ENCODE results near the gene ZFHX3. TPM values are rescaled to one million over a fixed set of nuclear protein-coding genes. Genes with fewer than 3 reads are reported as not detected.

The ZFHX3 gene
- total RNA-seq, 1 donor from 2014 or later: 1.2 TPM

DNA sequence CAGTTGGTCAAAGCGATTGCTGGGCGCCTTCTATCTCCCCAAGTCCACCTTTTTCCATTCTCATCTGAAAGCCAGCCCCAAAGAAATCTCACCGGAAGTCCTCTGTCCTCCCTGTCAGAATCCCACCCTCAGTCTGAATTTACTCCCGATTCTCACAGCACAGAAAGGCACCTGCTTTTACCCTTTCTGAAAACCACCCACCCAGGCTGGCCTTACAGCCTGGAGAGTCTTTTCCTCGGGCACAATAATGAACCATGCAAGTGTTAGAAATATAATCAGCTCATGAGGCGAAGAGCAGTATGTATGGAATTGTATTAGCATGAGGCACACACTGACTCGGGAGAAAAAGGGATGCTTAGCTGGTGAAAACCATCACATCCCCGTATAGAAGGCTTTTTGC, 1.2 kb upstream of the ZFHX3 start:
- Mint-ChIP-seq H3K9me3 (no peaks in the 10 kb centered on the region), H3K27me3 (ENCODE audit: low read depth) (peaks cover 41% of the 10 kb centered on the region), H3K36me3 (ENCODE audit: low read depth) (no peaks in the 10 kb centered on the region), H3K27ac (no peak overlapping the region), H3K4me3 (ENCODE audit: low read depth) (no peak overlapping the region), H3K4me1 (ENCODE audit: low read depth) (no peaks in the 10 kb centered on the region)
- DNase-seq (ENCODE audit: low spot score): no peak
- intact Hi-C loops (cut with micrococcal nuclease): no loop called here

DNA sequence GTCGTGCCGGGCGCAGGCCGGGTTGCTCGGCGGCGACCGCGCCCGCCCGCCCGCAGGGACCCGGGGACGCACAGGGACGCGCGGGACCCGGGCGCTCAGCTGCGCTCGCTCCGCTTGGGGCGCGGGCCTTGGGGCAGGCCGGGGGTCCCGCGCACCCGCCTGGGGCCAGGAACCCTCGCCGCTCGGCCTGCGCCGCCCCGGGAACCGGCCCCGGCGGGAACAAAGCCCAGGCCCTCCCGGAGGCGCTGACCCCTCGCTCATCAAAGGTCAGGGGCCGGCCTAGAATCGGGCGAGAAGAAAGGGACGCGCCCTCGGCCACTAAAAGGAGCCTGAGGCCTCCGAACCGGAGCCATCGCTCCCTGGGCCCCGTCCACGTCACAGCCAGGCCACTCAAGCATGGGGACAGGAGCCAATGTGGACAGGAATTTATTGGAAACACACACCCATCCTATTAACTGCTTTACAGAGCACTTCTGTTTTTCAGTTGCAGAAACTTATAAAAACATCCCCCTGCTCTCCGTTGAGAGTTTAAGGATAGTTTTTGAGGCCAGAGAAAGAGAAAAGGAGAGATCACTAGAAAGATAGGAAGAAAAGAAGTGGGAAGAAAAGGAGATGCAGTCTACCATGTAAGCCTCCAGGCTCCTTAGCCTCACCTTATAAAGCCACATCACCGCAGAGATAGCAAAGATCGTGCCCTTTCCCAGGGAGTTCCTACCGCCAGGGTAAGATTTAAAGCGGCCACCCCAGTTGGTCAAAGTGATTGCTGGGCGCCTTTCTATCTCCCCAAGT, 558 bp upstream of the ZFHX3 start:
- intact Hi-C loops (cut with micrococcal nuclease): no loop called here
- Mint-ChIP-seq H3K27me3 (ENCODE audit: low read depth) (peaks cover 45% of the 10 kb centered on the region), H3K4me1 (ENCODE audit: low read depth) (no peaks in the 10 kb centered on the region), H3K27ac (no peak overlapping the region), H3K36me3 (ENCODE audit: low read depth) (no peaks in the 10 kb centered on the region), H3K9me3 (no peaks in the 10 kb centered on the region), H3K4me3 (ENCODE audit: low read depth) (no peak overlapping the region)
- no peak for DNase-seq (ENCODE audit: low spot score)

GRCh38 chr16:73047221-73047535, 750 bp downstream of the ZFHX3 start:
- no peak for DNase-seq (ENCODE audit: low spot score)
- Mint-ChIP-seq H3K36me3 (ENCODE audit: low read depth) (no peaks in the 10 kb centered on the region), H3K4me1 (ENCODE audit: low read depth) (no peaks in the 10 kb centered on the region), H3K4me3 (ENCODE audit: low read depth) (peak overlapping the region; percentile 55), H3K9me3 (no peaks in the 10 kb centered on the region), H3K27ac (no peak overlapping the region), H3K27me3 (ENCODE audit: low read depth) (peaks cover 51% of the 10 kb centered on the region)
- intact Hi-C loops (cut with micrococcal nuclease): no loop called here

DNA sequence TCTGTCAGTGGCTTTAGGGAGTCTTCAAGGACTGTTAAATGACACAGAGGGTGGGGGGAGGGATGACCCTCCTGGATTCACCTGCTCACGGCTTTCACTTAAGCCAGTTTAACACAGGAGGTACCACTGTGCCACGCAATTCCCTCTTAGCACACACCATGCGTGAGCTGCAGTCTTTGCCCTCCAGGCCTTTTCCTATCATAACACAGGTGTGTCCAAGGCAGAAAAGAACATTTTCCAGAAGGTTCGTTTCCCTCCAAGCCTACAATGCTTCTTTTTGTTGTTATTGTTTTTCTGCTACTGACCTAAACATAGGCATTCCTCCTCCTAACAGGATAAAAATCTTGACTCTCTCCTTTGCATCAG, 1.1 kb downstream of the ZFHX3 start:
- Mint-ChIP-seq H3K27me3 (ENCODE audit: low read depth) (peaks cover 51% of the 10 kb centered on the region), H3K4me3 (ENCODE audit: low read depth) (peak overlapping the region; percentile 55), H3K4me1 (ENCODE audit: low read depth) (no peaks in the 10 kb centered on the region), H3K27ac (no peak overlapping the region), H3K9me3 (no peaks in the 10 kb centered on the region), H3K36me3 (ENCODE audit: low read depth) (no peaks in the 10 kb centered on the region)
- intact Hi-C loops (cut with micrococcal nuclease): no loop called here
- DNase-seq (ENCODE audit: low spot score): no peak

- Mint-ChIP-seq H3K27me3 (ENCODE audit: low read depth) (peaks cover 51% of the 10 kb centered on the region), H3K9me3 (no peaks in the 10 kb centered on the region), H3K4me3 (ENCODE audit: low read depth) (no peak overlapping the region), H3K36me3 (ENCODE audit: low read depth) (no peaks in the 10 kb centered on the region), H3K27ac (no peak overlapping the region), H3K4me1 (ENCODE audit: low read depth) (no peaks in the 10 kb centered on the region)
- DNase-seq (ENCODE audit: low spot score): no peak
- intact Hi-C loops (cut with micrococcal nuclease): no loop called here
Measured at GRCh38 chr16:73046202-73046848, 1.6 kb downstream of the ZFHX3 start.

DNA sequence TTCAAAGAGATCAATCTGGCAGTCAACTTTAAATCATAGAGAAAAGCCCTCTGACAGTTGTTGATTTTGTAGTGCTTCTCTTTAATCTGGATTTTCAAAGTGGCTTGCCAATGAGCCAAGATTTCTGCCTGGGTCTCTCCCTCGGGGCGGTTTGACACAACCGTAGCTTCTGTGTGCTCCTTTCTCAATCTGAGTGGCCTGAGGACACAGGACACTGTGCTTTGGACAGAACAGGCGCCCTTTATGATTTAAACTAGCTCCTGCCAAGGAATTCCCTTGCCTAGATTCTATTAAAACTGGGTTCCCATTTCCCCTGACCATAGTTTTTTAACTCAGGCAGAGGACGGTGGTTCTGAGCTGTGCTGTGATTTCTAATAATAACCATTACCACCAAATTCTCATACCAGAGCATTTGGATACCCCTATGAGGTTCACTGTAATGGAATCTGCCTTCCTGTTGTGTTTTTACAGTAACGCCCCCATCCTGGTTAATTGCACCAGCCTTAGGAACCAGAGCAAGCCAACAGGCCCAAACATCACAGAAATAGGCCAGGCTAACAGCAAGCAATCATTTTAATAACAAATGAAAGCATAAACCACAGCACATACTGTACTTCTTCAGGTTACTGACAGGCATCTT, 4.0 kb downstream of the ZFHX3 start:
- Mint-ChIP-seq H3K36me3 (ENCODE audit: low read depth) (no peaks in the 10 kb centered on the region), H3K4me1 (ENCODE audit: low read depth) (no peaks in the 10 kb centered on the region), H3K4me3 (ENCODE audit: low read depth) (no peak overlapping the region), H3K27ac (no peak overlapping the region), H3K9me3 (no peaks in the 10 kb centered on the region), H3K27me3 (ENCODE audit: low read depth) (peaks cover 47% of the 10 kb centered on the region)
- DNase-seq (ENCODE audit: low spot score): no peak
- intact Hi-C loops (cut with micrococcal nuclease): no loop called here

DNA sequence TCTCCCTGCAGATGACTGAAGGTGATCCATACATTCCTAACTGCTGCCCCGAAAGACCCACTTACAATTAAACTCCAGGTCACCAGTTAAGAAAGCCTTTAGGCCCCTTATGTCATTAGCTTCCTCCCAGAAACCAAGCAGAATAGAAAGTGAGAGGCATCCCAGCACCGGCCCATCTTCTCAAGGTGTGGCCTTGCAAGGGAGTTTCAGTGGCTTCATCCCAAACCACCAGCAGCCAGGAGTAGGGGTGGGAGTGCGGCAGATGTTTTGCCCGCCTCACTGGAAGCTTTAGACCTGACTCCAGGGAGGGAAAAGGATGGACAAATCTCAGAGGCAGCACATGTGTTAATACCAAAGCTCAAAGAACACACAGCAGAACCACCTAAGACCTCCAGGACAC, 5.1 kb downstream of the ZFHX3 start:
- intact Hi-C loops (cut with micrococcal nuclease): no loop called here
- no peaks in the 10 kb centered on the region for H3K4me1 Mint-ChIP-seq (ENCODE audit: low read depth)
- no peaks in the 10 kb centered on the region for H3K9me3 Mint-ChIP-seq

DNA sequence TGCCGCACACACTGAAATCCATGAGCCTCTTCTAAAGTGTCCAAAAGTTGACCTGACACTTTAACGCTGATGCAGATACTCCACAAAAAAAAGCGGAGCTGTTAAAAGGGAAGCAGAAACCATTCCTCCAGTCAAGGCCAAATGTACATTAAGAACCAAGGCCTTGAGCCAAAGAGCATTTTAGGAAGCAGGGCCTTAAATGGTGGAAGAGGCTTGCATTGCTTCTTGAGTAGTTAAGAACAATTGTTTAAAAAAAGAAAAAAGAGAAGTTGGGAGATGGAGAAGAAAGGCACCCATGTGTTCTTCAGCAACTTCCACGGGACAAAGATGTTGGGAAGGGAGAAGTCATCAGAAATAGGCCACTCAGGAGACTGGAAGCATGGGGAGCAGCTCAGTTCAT, 6.3 kb downstream of the ZFHX3 start:
- Mint-ChIP-seq H3K27ac (no peak overlapping the region), H3K4me3 (ENCODE audit: low read depth) (no peak overlapping the region), H3K27me3 (ENCODE audit: low read depth) (peaks cover 46% of the 10 kb centered on the region), H3K36me3 (ENCODE audit: low read depth) (no peaks in the 10 kb centered on the region), H3K4me1 (ENCODE audit: low read depth) (no peaks in the 10 kb centered on the region), H3K9me3 (no peaks in the 10 kb centered on the region)
- intact Hi-C loops (cut with micrococcal nuclease): no loop called here
- DNase-seq (ENCODE audit: low spot score): no peak

More for the DNA sequence above, 5.1 kb downstream of the ZFHX3 start:
- H3K4me3 Mint-ChIP-seq (ENCODE audit: low read depth): no peak overlapping the region
- H3K36me3 Mint-ChIP-seq (ENCODE audit: low read depth): no peaks in the 10 kb centered on the region
- no peak overlapping the region for H3K27ac Mint-ChIP-seq
- DNase-seq (ENCODE audit: low spot score): no peak
- peaks cover 44% of the 10 kb centered on the region for H3K27me3 Mint-ChIP-seq (ENCODE audit: low read depth)

GRCh38 chr16:73040735-73041402, 7.1 kb downstream of the ZFHX3 start:
- Mint-ChIP-seq H3K4me1 (ENCODE audit: low read depth) (no peaks in the 10 kb centered on the region), H3K36me3 (ENCODE audit: low read depth) (no peaks in the 10 kb centered on the region), H3K9me3 (no peaks in the 10 kb centered on the region), H3K27me3 (ENCODE audit: low read depth) (peaks cover 44% of the 10 kb centered on the region), H3K27ac (no peak overlapping the region), H3K4me3 (ENCODE audit: low read depth) (no peak overlapping the region)
- DNase-seq (ENCODE audit: low spot score): no peak
- intact Hi-C loops (cut with micrococcal nuclease): no loop called here

DNA sequence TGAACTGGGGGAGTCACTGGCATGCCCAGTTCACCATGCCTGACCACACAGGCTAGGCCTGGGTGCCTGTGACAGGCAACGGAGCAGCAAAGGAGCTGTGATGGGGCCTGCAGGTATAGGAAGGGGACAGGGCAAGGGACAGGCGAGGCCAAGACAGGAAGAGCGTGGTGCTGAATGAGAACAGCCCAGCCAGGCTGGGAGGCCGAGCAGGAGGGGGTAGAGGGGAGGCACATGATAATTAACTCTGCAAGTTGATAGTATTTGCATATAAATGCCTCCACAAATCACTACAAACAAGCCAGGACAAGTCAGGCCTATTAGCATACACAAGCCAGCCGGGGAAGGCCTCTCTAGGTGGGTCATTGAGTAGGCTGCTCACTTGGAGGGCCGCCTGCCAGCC, 7.8 kb downstream of the ZFHX3 start:
- Mint-ChIP-seq H3K9me3 (no peaks in the 10 kb centered on the region), H3K27me3 (ENCODE audit: low read depth) (peaks cover 39% of the 10 kb centered on the region), H3K36me3 (ENCODE audit: low read depth) (no peaks in the 10 kb centered on the region), H3K27ac (no peak overlapping the region), H3K4me1 (ENCODE audit: low read depth) (no peaks in the 10 kb centered on the region), H3K4me3 (ENCODE audit: low read depth) (no peak overlapping the region)
- no peak for DNase-seq (ENCODE audit: low spot score)
- intact Hi-C loops (cut with micrococcal nuclease): no loop called here

DNA sequence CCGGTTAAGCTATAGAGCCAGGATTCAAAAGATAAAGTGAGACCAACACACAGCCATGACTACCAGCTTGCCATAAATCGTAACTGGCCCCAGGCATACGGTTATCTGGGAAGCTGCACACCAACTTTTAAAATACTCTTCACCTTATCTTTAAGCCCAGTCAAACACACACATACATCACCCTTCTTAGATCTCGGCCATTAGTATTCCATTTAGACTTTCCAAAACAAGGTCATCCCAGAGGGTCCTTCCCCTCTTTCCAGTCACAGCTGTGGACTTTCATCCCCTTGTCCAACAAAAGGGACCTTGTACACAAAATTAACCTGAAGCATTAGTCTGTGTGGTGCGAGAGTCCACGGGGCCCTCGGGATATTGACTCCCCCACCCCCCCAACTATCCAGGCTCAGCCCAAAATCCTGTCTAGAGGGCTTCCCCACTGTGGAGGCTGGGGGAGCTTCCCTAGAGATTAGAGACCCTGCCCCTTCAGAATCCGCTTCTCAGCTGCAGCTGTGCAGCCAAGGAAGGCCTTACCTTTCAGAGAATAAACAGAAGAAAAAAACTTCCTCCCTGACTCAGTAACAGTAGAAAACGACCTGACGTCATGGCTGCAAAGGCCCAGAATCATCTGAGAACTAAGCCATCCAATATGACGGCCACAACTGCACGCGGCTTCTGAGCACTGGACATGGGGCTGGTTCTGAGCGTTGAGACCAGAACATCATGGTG, 9.9 kb downstream of the ZFHX3 start:
- Mint-ChIP-seq H3K4me1 (ENCODE audit: low read depth) (no peaks in the 10 kb centered on the region), H3K4me3 (ENCODE audit: low read depth) (no peak overlapping the region), H3K9me3 (no peaks in the 10 kb centered on the region), H3K27me3 (ENCODE audit: low read depth) (peaks cover 34% of the 10 kb centered on the region), H3K27ac (no peak overlapping the region), H3K36me3 (ENCODE audit: low read depth) (no peaks in the 10 kb centered on the region)
- DNase-seq (ENCODE audit: low spot score): no peak
- intact Hi-C loops (cut with micrococcal nuclease): no loop called here

GRCh38 chr16:73037331-73037745, 10.6 kb downstream of the ZFHX3 start:
- Mint-ChIP-seq H3K4me3 (ENCODE audit: low read depth) (no peak overlapping the region), H3K27ac (no peak overlapping the region), H3K27me3 (ENCODE audit: low read depth) (peaks cover 30% of the 10 kb centered on the region), H3K36me3 (ENCODE audit: low read depth) (no peaks in the 10 kb centered on the region), H3K4me1 (ENCODE audit: low read depth) (no peaks in the 10 kb centered on the region), H3K9me3 (no peaks in the 10 kb centered on the region)
- no peak for DNase-seq (ENCODE audit: low spot score)
- intact Hi-C loops (cut with micrococcal nuclease): no loop called here

All from activated T-helper 2 cell treated with anti-CD3 and anti-CD28 coated beads, Interferon-gamma antibody, Interleukin-2, Interleukin-4, amounts not matched to agents 10 μg/mL and 5 μg/mL and 100 μg/mL, durations not matched to agents 14 hours and 24 hours and 36 hours (primary cell).